Ascending aorta (tissue), 2 donors: ENCODE data around the gene XDH. TPM values are rescaled to one million over a fixed set of nuclear protein-coding genes. Genes with fewer than 3 reads are reported as not detected.
A peak's percentile ranks its signal among the peaks of the same experiment; 100 is the strongest.

ENCODE experiments used
- DNase-seq, 2 donors: peaks; one replicate each; pipeline ENCODE4 v3.0.0-alpha.2; 2019; ENCODE audit warnings: low spot score in 2 of 2
- H3K27ac ChIP-seq, 2 donors: fragments of 200-600 bp; sonication (generic); one replicate each; pipeline ENCODE4 v1.5.1; 2016 to 2017; ENCODE audit warnings: mild to moderate bottlenecking in 1 of 2
- H3K27me3 ChIP-seq: fragments of 200-600 bp; sonication (generic); one replicate; pipeline ENCODE4 v1.5.1; 2017
- H3K36me3 ChIP-seq, 2 donors: fragments of 200-600 bp; sonication (generic); one replicate each; pipeline ENCODE4 v1.5.1; 2016
- H3K4me1 ChIP-seq, 2 donors: fragments of 200-600 bp; sonication (generic); one replicate each; pipeline ENCODE4 v1.5.1; 2016 to 2017; ENCODE audit warnings: mild to moderate bottlenecking in 1 of 2
- H3K4me3 ChIP-seq, 2 donors: fragments of 200-600 bp; sonication (generic); one replicate each; pipeline ENCODE4 v1.5.1; 2016 to 2017; ENCODE audit warnings: mild to moderate bottlenecking in 1 of 2
- H3K9me3 ChIP-seq, 2 donors: fragments of 200-600 bp; sonication (generic); one replicate each; pipeline ENCODE4 v1.5.1; 2016
- intact Hi-C: fragments of 100-400 bp; cut with DNase I; formaldehyde crosslinking; loops from one replicate; pipeline ENCODE4 v1.15.1; 2023
- total RNA-seq: library from RNA; depleted of rRNA; stranded (reverse); fragments of >200 nt; gene quantifications from one replicate; pipeline ENCODE4 v1.1.0, GENCODE V29; 2016
- TF ChIP-seq, protein P1 (sequence below), 3 experiments: fragments of 200-600 bp in 2 of 3; fragments of 450-650 bp in 1 of 3; sonication (generic) in 2 of 3; IDR thresholded peaks; one replicate each; pipeline ENCODE4 v1.5.1; 2016 to 2019; ENCODE audit warnings: antibody characterized with exemption in 3 of 3, mild to moderate bottlenecking in 1 of 3, moderate library complexity in 1 of 3

XDH gene
- total RNA-seq, 1 donor from 2014 or later: not detected

DNA sequence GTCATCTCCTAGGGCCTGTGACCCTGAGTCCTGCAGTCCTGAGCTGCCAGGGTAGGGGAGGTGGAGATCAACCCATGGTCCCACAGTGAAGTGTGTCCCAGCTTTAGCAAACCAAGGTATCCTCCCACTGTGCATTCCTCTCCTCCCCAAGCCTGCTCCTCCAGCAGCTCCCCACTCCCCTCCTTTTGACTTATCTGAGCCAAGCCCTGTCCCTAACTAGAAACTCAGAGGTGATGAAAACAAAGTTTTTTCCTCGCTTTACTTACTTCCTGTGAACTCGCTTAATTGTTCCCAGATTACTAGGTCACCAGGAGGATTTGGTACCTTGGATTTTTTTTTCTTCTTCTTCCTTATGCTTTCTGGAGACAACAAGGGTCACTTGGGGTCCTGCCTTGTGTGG, 99.8 kb downstream of the XDH start:
- Histone ChIP-seq H3K27me3 (no peaks in the 10 kb centered on the region), H3K9me3 (no peaks in the 10 kb centered on the region), H3K36me3 (no peaks in the 10 kb centered on the region), H3K4me3 (no peak overlapping the region), H3K27ac (no peak overlapping the region), H3K4me1 (no peaks in the 10 kb centered on the region)
- peak in 1 of 2 donors; percentile 18 for DNase-seq
- TF ChIP-seq, protein P1, sequence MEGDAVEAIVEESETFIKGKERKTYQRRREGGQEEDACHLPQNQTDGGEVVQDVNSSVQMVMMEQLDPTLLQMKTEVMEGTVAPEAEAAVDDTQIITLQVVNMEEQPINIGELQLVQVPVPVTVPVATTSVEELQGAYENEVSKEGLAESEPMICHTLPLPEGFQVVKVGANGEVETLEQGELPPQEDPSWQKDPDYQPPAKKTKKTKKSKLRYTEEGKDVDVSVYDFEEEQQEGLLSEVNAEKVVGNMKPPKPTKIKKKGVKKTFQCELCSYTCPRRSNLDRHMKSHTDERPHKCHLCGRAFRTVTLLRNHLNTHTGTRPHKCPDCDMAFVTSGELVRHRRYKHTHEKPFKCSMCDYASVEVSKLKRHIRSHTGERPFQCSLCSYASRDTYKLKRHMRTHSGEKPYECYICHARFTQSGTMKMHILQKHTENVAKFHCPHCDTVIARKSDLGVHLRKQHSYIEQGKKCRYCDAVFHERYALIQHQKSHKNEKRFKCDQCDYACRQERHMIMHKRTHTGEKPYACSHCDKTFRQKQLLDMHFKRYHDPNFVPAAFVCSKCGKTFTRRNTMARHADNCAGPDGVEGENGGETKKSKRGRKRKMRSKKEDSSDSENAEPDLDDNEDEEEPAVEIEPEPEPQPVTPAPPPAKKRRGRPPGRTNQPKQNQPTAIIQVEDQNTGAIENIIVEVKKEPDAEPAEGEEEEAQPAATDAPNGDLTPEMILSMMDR (IDR thresholded peaks at IDR 0.05): no peak
- intact Hi-C loops: no loop called here

- H3K4me1 ChIP-seq: no peaks in the 10 kb centered on the region
- intact Hi-C loops: no loop called here
- TF ChIP-seq, protein P1 (IDR thresholded peaks at IDR 0.05): no peak
- H3K4me3 ChIP-seq: no peak overlapping the region
- H3K9me3 ChIP-seq: no peaks in the 10 kb centered on the region
- no peaks in the 10 kb centered on the region for H3K36me3 ChIP-seq
- no peak for DNase-seq
- no peak overlapping the region for H3K27ac ChIP-seq
- H3K27me3 ChIP-seq: no peaks in the 10 kb centered on the region
Observed at GRCh38 chr2:31312898-31313297, 101.6 kb downstream of the XDH start.

DNA sequence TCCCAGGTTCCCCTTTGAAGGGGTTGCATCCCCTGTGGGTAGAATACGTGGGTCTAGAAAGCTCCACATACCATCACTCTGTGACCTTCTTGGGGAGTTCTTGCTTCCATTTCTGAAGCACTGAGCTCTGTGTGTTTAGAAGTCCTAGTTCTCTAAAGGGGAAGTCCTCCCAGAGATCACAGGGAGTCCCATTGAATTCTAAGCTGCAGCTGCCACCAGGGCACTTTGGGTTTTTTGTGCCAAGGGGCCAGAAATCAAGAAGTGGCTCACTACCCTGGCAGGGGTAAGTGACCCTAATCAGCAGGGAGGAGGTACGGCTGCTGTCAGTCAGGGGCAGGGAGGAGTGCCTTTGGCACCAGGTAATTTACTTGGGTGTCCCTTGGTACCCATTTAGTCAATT, 109.7 kb downstream of the XDH start:
- DNase-seq: no peak

DNA sequence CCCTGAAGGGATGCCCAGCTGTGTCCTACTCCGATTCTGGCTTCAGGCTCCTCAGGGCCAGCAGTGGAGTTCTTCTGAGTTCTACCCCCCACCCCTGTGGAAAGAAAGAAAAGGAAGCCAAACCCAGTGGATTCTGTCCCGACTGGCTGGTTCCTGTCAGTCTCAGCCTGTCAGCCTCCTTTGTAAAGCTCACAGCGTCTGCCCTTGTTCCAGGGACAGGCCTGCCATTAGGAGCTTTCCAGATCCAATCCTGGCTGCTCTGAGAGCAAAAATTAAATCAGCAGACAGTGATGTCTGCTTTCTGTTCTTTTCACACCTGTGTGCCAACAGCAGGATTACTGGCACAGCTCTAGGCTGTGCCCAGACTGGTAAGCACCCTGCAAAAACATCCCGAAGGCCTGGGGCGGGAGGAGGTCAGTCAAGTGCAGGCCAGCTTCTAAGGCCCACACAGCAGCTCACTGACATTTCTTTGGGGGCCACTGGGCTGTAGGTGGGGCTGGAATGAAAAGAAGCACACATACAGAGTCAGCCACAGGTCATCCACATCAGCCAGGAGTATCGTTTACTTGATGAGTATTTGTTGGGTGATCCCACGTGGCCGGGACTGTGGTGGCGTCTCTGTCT, 111.5 kb downstream of the XDH start:
- intact Hi-C loops: no loop called here

More for the DNA sequence above, 109.7 kb downstream of the XDH start:
- Histone ChIP-seq H3K36me3 (no peaks in the 10 kb centered on the region), H3K27me3 (no peaks in the 10 kb centered on the region), H3K9me3 (no peaks in the 10 kb centered on the region), H3K4me3 (no peak overlapping the region), H3K4me1 (peaks cover 4 to 13% of the 10 kb centered on the region in 2 donors), H3K27ac (no peak overlapping the region)
- intact Hi-C loops: loop anchor here (5.0 kb wide), 1 partner anchor 33 kb away; no protein-coding TSS in a partner anchor
- TF ChIP-seq, protein P1 (IDR thresholded peaks at IDR 0.05): no peak

DNA sequence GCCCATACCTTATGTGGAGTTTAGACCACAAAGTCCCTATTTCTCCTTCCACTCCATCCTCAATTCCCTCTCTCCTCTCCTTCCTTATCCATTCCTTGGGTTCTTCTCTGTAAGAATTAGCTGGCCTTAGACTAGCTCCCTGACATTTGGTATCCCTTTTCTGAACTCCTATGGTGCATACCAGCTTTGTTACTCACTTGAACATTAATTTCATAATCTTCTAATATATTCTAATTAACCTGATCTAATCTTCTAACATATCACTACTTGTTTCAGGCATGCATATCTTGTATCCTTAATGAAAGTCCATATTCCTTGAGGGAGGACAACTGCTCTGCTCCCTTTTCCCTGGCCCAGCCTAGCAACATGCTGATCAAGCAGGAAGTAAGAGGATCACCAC, 114.2 kb downstream of the XDH start:
- TF ChIP-seq, protein P1 (IDR thresholded peaks at IDR 0.05): no peak
- Histone ChIP-seq H3K4me1 (peaks cover 14 to 41% of the 10 kb centered on the region in 2 donors), H3K4me3 (no peak overlapping the region), H3K27me3 (no peaks in the 10 kb centered on the region), H3K9me3 (no peaks in the 10 kb centered on the region), H3K36me3 (no peaks in the 10 kb centered on the region), H3K27ac (no peak overlapping the region)
- DNase-seq: no peak
- intact Hi-C loops: no loop called here

More for the DNA sequence above, 111.5 kb downstream of the XDH start:
- Histone ChIP-seq H3K36me3 (no peaks in the 10 kb centered on the region), H3K4me1 (peaks cover 4 to 18% of the 10 kb centered on the region in 2 donors), H3K4me3 (no peak overlapping the region), H3K27ac (peak overlapping the region; percentile 79 to 81), H3K9me3 (no peaks in the 10 kb centered on the region), H3K27me3 (no peaks in the 10 kb centered on the region)
- TF ChIP-seq, protein P1 (IDR thresholded peaks at IDR 0.05): no peak
- no peak for DNase-seq
